Measurements from ENCODE around the gene TCF23. TPM values are rescaled to one million over a fixed set of nuclear protein-coding genes. Genes with fewer than 3 reads are reported as not detected.
A peak's percentile ranks its signal among the peaks of the same experiment; 100 is the strongest.

TCF23 gene
- total RNA-seq, 1 donor from 2014 or later, result not detected

DNA sequence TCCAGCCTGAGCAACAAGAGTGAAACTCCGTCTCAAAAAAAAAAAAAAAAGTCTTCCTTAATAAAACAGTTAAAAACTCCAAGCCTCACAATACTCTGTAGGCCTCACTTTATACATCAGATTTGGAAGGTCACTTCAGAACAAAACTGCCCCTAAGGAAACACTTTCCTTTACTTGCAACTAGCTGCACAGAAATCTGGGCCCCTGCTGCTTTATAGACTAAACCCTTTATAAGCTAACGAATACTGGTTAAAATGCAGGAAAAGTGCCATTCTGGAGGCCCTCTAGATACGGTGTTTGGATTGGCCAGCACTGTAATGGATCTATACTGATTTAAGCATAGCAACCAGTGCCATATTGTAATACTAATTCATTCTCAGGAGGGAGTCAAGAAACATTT is 23.7 kb upstream of the TCF23 start:
- H3K9me3 Mint-ChIP-seq, result no peaks in the 10 kb centered on the region
- peaks cover 1% of the 10 kb centered on the region for H3K36me3 Mint-ChIP-seq (ENCODE audit: low read depth)
- DNase-seq (ENCODE audit: low read depth, low spot score), result no peak
- H3K27ac Mint-ChIP-seq (ENCODE audit: unreplicated experiment), result no peak overlapping the region
- peaks cover 7% of the 10 kb centered on the region for H3K4me1 Mint-ChIP-seq
- H3K4me3 Mint-ChIP-seq, result peak overlapping the region; percentile 45
- peaks cover 40% of the 10 kb centered on the region for H3K27me3 Mint-ChIP-seq (ENCODE audit: low read depth)
- TF ChIP-seq, protein P1, sequence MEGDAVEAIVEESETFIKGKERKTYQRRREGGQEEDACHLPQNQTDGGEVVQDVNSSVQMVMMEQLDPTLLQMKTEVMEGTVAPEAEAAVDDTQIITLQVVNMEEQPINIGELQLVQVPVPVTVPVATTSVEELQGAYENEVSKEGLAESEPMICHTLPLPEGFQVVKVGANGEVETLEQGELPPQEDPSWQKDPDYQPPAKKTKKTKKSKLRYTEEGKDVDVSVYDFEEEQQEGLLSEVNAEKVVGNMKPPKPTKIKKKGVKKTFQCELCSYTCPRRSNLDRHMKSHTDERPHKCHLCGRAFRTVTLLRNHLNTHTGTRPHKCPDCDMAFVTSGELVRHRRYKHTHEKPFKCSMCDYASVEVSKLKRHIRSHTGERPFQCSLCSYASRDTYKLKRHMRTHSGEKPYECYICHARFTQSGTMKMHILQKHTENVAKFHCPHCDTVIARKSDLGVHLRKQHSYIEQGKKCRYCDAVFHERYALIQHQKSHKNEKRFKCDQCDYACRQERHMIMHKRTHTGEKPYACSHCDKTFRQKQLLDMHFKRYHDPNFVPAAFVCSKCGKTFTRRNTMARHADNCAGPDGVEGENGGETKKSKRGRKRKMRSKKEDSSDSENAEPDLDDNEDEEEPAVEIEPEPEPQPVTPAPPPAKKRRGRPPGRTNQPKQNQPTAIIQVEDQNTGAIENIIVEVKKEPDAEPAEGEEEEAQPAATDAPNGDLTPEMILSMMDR (conservative IDR thresholded peaks at IDR 0.05), result no peak

DNA sequence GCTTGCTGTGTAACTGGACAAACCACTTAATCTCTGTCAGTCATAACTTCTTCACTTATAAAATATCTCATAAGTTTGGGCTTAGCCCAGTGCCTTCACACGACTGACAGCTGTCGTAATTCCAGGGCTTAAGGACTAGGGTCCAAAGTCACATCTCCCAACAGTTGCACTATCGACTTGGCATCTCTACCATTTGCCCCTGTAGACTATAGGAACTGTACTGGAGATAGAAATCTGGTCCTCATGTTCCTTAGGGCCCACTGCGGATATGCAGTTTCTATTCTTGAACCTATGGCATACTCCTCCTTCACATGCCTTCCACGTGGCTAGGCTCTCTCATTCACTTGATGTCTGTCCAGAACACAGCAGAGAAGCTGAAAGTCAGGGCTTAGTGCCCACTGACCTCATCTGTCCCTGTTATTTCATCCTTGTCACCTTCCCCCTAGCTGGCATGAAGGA is 22.5 kb upstream of the TCF23 start:
- H3K4me1 Mint-ChIP-seq, result peaks cover 7% of the 10 kb centered on the region
- H3K36me3 Mint-ChIP-seq (ENCODE audit: low read depth), result peaks cover 2% of the 10 kb centered on the region
- peak overlapping the region; percentile 47 for H3K4me3 Mint-ChIP-seq
- no peak overlapping the region for H3K27ac Mint-ChIP-seq (ENCODE audit: unreplicated experiment)
- no peaks in the 10 kb centered on the region for H3K9me3 Mint-ChIP-seq
- TF ChIP-seq, protein P1 (conservative IDR thresholded peaks at IDR 0.05), result no peak
- H3K27me3 Mint-ChIP-seq (ENCODE audit: low read depth), result peaks cover 29% of the 10 kb centered on the region
- no peak for DNase-seq (ENCODE audit: low read depth, low spot score)

DNA sequence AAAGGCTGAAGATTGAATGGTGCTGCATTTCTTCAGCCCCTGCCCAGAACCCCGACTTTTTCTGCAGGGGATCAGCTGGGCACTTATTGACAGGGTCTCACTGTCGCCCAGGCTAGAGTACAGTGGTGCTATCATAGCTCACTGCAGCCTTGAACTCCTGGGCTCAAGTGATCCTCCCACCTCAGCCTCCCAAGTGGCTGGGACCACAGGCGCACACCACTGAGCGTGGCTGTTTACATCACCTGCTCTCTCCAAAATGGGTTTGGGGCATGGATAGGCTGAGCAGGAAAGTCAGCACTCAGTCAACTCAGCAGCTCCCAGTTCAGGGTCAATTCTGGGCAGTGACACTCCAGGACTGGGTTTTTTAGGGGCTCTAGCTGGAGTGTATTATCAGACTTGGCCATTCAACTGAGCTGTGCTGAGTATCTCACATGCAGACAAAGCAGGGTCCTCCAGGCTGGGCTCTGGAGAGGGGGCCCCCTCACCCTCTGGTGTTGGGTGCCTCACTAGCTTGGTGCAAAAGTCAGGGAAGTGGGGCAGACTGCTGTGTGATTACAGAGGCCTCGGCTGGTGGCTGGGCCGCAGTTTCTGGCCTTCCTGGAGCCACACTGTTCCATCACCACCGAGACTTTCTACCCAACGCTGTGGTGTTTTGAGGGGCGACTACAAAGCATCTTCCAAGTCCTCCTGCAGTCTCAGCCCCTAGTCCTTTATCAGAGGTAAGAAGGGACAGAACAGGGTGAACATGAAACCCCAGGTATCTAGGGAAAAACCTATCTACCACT is 20.7 kb upstream of the TCF23 start:
- DNase-seq (ENCODE audit: low read depth, low spot score), result no peak
- no peak overlapping the region for H3K27ac Mint-ChIP-seq (ENCODE audit: unreplicated experiment)
- peaks cover 2% of the 10 kb centered on the region for H3K36me3 Mint-ChIP-seq (ENCODE audit: low read depth)
- no peaks in the 10 kb centered on the region for H3K9me3 Mint-ChIP-seq
- H3K27me3 Mint-ChIP-seq (ENCODE audit: low read depth), result peaks cover 11% of the 10 kb centered on the region
- peak overlapping the region; percentile 56 for H3K4me3 Mint-ChIP-seq
- peaks cover 8% of the 10 kb centered on the region for H3K4me1 Mint-ChIP-seq
- TF ChIP-seq, protein P1 (conservative IDR thresholded peaks at IDR 0.05), result no peak

DNA sequence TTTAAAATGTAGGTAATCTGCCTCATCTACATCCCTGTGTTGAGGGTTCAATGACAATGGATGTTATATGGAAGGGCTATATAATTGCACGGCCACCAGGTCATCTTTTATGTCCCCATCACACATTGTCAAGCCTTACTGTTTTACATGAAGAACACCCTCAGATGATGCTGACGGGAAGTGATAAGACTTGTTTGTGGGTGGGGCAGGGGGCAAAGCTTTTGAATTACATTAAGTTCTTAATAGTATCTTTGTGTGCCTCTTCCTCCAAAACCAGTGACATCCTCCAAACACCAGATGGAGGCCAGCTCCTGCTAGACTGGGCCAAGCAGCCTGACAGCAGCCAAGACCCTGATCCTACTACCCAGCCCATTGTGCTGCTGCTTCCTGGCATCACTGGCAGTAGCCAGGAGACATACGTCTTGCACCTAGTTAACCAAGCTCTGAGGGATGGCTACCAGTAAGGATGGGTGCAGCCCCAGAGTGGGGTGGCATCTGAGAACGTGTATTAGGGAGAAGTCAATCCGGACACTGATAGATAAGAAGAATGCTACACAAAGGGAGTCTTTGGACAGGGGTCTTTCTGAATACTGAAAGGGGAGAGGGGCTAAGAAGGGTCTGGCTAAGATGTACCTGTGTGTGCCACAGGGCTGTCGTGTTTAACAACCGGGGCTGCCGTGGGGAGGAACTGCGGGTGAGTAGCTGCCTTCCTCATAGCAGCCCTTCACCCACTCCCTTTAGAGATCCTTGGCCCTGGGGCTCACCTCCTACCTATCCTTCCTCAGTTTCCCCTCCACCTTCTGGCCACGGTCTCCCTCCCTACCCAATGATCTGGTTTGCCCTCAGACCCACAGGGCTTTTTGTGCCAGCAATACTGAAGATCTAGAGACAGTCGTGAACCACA is 19.9 kb upstream of the TCF23 start:
- TF ChIP-seq, protein P1 (conservative IDR thresholded peaks at IDR 0.05), result no peak
- peaks cover 6% of the 10 kb centered on the region for H3K27me3 Mint-ChIP-seq (ENCODE audit: low read depth)
- H3K4me3 Mint-ChIP-seq, result peak overlapping the region; percentile 56
- no peak for DNase-seq (ENCODE audit: low read depth, low spot score)
- no peaks in the 10 kb centered on the region for H3K9me3 Mint-ChIP-seq
- peaks cover 12% of the 10 kb centered on the region for H3K4me1 Mint-ChIP-seq
- peak overlapping the region; percentile 76 for H3K27ac Mint-ChIP-seq (ENCODE audit: unreplicated experiment)
- H3K36me3 Mint-ChIP-seq (ENCODE audit: low read depth), result peaks cover 2% of the 10 kb centered on the region

DNA sequence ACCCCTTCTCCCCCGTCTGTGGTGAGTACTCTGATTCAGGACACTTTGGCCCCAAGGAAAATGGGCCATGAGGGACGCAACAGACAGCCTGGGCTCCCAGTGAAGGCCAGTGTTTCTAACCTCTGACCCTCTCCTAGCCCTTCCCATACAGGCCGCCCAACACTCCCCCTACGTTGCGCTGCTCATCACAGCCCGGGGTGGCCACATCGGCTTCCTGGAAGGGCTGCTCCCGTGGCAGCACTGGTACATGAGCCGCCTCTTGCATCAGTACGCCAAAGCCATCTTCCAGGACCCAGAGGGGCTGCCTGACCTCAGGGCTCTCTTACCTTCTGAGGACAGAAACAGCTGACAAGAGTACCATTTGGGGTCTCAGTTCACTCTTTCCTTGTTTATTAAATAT is 18.4 kb upstream of the TCF23 start:
- H3K4me1 Mint-ChIP-seq, result peaks cover 12% of the 10 kb centered on the region
- no peak for DNase-seq (ENCODE audit: low read depth, low spot score)
- peak overlapping the region; percentile 81 for H3K4me3 Mint-ChIP-seq
- H3K27ac Mint-ChIP-seq (ENCODE audit: unreplicated experiment), result no peak overlapping the region
- H3K36me3 Mint-ChIP-seq (ENCODE audit: low read depth), result peaks cover 2% of the 10 kb centered on the region
- H3K9me3 Mint-ChIP-seq, result no peaks in the 10 kb centered on the region
- TF ChIP-seq, protein P1 (conservative IDR thresholded peaks at IDR 0.05), result no peak
- H3K27me3 Mint-ChIP-seq (ENCODE audit: low read depth), result no peaks in the 10 kb centered on the region

Measured in neural crest cell (in vitro differentiated cells).